Ovary (tissue), 9 donors: Measurements from ENCODE around the gene ZNF41. TPM values are rescaled to one million over a fixed set of nuclear protein-coding genes. Genes with fewer than 3 reads are reported as not detected.

ENCODE experiments used
- DNase-seq, 5 donors: peaks; one replicate each; pipeline ENCODE4 v3.0.0-alpha.2; 2019 to 2020
- H3K27ac ChIP-seq, 2 donors: fragments of 200-600 bp; one replicate each; pipeline versions ENCODE4 v1.5.1 to v1.8.0; 2019 to 2022
- H3K27me3 ChIP-seq: fragments of 200-600 bp; one replicate; pipeline ENCODE4 v1.8.0; 2022
- H3K36me3 ChIP-seq: fragments of 200-600 bp; sonication (generic); one replicate; pipeline ENCODE4 v1.5.1; 2019
- H3K4me1 ChIP-seq: one replicate; pipeline ENCODE4 v1.8.1; 2013; ENCODE audit warnings: mild to moderate bottlenecking, moderate library complexity; ENCODE audit not compliant: insufficient read depth
- H3K4me3 ChIP-seq: fragments of 200-600 bp; sonication (generic); one replicate; pipeline ENCODE4 v1.5.1; 2017
- H3K9me3 ChIP-seq, 2 donors: fragments of 200-600 bp in 1 of 2; sonication (generic) in 1 of 2; one replicate each; pipeline versions ENCODE4 v1.5.1 to v1.8.1; 2013 to 2019; ENCODE audit warnings: mild to moderate bottlenecking in 1 of 2, moderate library complexity in 1 of 2
- EP300 ChIP-seq: sonication (generic); formaldehyde crosslinking; IDR thresholded peaks from one replicate; pipeline ENCODE4 v1.6.1; 2017; ENCODE audit warnings: antibody characterized with exemption
- POLR2A ChIP-seq: fragments of 450-650 bp; IDR thresholded peaks from one replicate; pipeline ENCODE4 v1.6.1; 2017; ENCODE audit warnings: antibody characterized with exemption, mild to moderate bottlenecking, moderate library complexity
- WGBS, 3 donors: extraction: QIAGEN DNeasy Blood & Tissue Kit in 1 of 3; methylation state at CpG; one replicate each; pipeline versions ENCODE4 v1.1.5 to v1.1.7; 2013 to 2017; 5-methylcytosine and 5-hydroxymethylcytosine counted together
- intact Hi-C, 4 donors: fragments of 100-400 bp; cut with DNase I; formaldehyde crosslinking; loops; one replicate each; pipeline versions ENCODE4 v1.11.0 to v1.15.1; 2022 to 2023
- polyA plus RNA-seq, 2 donors: library from polyadenylated mRNA; stranded (reverse); fragments of 200-250 nt in 1 of 2; fragments of 350-450 nt in 1 of 2; fragmentation: Illumina TruSeq in 1 of 2; extraction: RNeasy Lipid Tissue Mini Kit (QIAGEN cat#74804) in 1 of 2; gene quantifications; one replicate each; pipeline ENCODE4 v1.2.3, GENCODE V29; 2013 to 2014
- total RNA-seq, 7 donors: library from RNA; depleted of rRNA in 2 of 7; stranded (reverse); fragments of >200 nt in 2 of 7; fragmentation: NEBNext Ultra II Directional in 3 of 7; extraction: Animal tissue kit (Norgen Biotek cat#: 25700) in 3 of 7; gene quantifications; one replicate each; pipeline versions ENCODE4 v1.1.0 to v1.2.4, GENCODE V29; 2016 to 2023
- TF ChIP-seq, protein P1 (sequence below), 3 donors: fragments of 450-650 bp in 2 of 3; fragments of 200-600 bp in 1 of 3; IDR thresholded peaks; one replicate each; pipeline versions ENCODE4 v1.5.1 to v1.8.0; 2016 to 2022; ENCODE audit warnings: antibody characterized with exemption in 3 of 3, mild to moderate bottlenecking in 1 of 3
- donor health status: DM: no; HTN: no; CAD: no; lungs with moderate emphysema.
- donor health status: DM: no; HTN: no; CAD: no.
- donor health status: Bipolar disorder and iron deficiency.
- donor health status: DM: yes; HTN: yes; CAD: no.
- donor health status: DM: no; HTN: no; CAD: no.
- donor health status: DM: yes; HTN: yes; CAD: no.

ZNF41 gene
- total and polyA plus RNA-seq, 9 donors, result 2.9 to 11.3 (median 7.8) TPM

DNA sequence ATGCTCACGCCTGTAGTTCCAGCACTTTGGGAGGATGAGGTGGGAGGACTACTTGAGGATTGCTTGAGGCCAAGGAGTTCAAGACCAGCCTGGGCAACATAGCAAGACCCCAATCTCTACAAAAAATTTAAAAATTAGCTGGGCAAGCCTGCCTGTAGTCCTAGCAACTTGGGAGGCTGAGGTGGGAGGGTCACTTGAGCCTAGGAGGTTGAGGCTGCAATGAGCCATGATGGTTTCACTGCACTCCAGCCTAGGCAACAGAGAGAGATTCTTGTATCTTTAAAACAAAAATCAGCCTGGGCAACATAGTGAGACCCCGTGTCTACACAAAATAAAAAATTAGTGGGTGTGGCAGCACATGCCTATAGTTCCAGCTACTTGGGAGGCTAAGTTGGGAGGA lies 1.9 kb downstream of the ZNF41 start:
- H3K36me3 ChIP-seq, result no peaks in the 10 kb centered on the region
- TF ChIP-seq POLR2A (no peak), EP300 (no peak)
- TF ChIP-seq, protein P1, sequence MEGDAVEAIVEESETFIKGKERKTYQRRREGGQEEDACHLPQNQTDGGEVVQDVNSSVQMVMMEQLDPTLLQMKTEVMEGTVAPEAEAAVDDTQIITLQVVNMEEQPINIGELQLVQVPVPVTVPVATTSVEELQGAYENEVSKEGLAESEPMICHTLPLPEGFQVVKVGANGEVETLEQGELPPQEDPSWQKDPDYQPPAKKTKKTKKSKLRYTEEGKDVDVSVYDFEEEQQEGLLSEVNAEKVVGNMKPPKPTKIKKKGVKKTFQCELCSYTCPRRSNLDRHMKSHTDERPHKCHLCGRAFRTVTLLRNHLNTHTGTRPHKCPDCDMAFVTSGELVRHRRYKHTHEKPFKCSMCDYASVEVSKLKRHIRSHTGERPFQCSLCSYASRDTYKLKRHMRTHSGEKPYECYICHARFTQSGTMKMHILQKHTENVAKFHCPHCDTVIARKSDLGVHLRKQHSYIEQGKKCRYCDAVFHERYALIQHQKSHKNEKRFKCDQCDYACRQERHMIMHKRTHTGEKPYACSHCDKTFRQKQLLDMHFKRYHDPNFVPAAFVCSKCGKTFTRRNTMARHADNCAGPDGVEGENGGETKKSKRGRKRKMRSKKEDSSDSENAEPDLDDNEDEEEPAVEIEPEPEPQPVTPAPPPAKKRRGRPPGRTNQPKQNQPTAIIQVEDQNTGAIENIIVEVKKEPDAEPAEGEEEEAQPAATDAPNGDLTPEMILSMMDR (IDR thresholded peaks at IDR 0.05), result no peak
- intact Hi-C loops, result no loop called here

DNA sequence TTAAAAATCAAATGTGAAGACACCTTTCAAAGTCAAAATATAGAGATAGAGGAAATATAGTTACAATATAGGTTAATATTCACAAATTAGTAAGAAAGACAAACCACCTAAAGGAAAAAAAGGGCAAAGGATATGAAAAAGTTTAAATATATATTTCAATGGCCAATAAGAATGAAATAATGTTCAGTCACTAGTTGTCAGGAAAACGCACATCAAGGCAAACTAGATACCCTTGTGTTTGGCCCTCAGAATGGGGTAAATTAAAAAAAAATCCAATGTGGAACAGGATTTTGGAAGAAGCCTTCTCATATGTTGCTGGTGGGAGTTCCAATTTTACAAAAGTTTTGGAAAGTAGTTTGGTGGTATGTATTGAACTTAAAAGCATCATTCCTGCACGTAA lies 2.4 kb downstream of the ZNF41 start:
- H3K4me1 ChIP-seq, result peaks cover 1% of the 10 kb centered on the region
- no peaks in the 10 kb centered on the region for H3K36me3 ChIP-seq
- no peak for TF ChIP-seq POLR2A
- no peak for TF ChIP-seq EP300
- TF ChIP-seq, protein P1 (IDR thresholded peaks at IDR 0.05), result no peak
- H3K27ac ChIP-seq, result no peak overlapping the region
- intact Hi-C loops, result no loop called here
- no peaks in the 10 kb centered on the region for H3K27me3 ChIP-seq
- H3K9me3 ChIP-seq, result no peaks in the 10 kb centered on the region
- no peak overlapping the region for H3K4me3 ChIP-seq
- no peak for DNase-seq
- 24 to 44% (median 25%) methylated on average over 2 of the region's 2 CpGs for WGBS, 3 donors

More for the DNA sequence above, 1.9 kb downstream of the ZNF41 start:
- no peak overlapping the region for H3K27ac ChIP-seq
- no peak for DNase-seq
- H3K9me3 ChIP-seq, result no peaks in the 10 kb centered on the region
- peaks cover 1% of the 10 kb centered on the region for H3K4me1 ChIP-seq
- no peak overlapping the region for H3K4me3 ChIP-seq
- 70 to 87% (median 82%) methylated on average over 2 of the region's 2 CpGs for WGBS, 3 donors
- H3K27me3 ChIP-seq, result no peaks in the 10 kb centered on the region

DNA sequence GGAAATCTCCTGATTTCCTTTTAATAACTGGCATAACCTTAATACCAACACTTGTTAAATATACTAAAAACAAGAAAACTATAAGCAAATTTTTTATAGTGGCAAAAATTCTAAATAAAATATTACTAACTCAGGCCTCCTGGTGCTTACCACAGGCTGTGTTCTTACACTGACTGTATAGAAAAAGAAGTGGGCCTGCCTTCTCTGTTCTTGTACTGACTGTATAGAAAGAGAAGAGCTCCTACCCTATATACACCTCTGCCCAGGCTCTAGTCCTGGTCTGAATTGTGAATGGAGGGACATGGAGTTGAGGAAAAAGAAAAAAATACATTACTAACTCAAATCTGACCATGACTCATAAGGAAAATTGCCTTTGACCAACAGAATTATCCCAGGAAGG lies 7.5 kb downstream of the ZNF41 start:
- TF ChIP-seq, protein P1 (IDR thresholded peaks at IDR 0.05), result no peak
- TF ChIP-seq EP300 (no peak), POLR2A (no peak)
- Histone ChIP-seq H3K4me1 (no peaks in the 10 kb centered on the region), H3K4me3 (no peak overlapping the region), H3K36me3 (no peaks in the 10 kb centered on the region), H3K27ac (no peak overlapping the region), H3K27me3 (no peaks in the 10 kb centered on the region), H3K9me3 (no peaks in the 10 kb centered on the region)
- intact Hi-C loops, result no loop called here
- no peak for DNase-seq

DNA sequence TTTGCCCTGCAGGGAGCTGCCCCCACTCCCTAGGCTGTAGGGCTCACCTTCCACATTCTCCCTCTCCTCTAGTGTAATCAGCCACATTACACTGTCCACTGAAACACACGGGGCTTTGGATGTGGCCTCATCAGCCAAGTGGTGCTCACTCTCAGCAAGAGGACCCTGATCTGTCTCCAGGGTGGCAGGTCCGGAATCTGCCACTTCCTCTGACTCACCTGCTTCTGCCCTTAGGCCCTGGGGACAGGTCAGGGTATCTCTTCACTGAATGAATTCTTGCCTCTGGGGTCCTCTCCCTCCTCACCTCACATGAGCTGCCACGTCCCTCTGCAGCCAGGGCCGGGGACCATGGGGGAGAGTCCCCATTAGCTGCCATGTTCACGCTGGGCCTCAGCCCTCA lies 15.9 kb downstream of the ZNF41 start:
- no peak overlapping the region for H3K27ac ChIP-seq
- H3K4me3 ChIP-seq, result no peak overlapping the region
- H3K27me3 ChIP-seq, result no peaks in the 10 kb centered on the region
- no peaks in the 10 kb centered on the region for H3K36me3 ChIP-seq
- intact Hi-C loops, result no loop called here
- TF ChIP-seq POLR2A (no peak), EP300 (no peak)
- TF ChIP-seq, protein P1 (IDR thresholded peaks at IDR 0.05), result no peak
- no peaks in the 10 kb centered on the region for H3K4me1 ChIP-seq
- 74 to 82% (median 74%) methylated on average over 4 to 5 of the region's 5 CpGs for WGBS, 3 donors
- DNase-seq, result no peak
- no peaks in the 10 kb centered on the region for H3K9me3 ChIP-seq

DNA sequence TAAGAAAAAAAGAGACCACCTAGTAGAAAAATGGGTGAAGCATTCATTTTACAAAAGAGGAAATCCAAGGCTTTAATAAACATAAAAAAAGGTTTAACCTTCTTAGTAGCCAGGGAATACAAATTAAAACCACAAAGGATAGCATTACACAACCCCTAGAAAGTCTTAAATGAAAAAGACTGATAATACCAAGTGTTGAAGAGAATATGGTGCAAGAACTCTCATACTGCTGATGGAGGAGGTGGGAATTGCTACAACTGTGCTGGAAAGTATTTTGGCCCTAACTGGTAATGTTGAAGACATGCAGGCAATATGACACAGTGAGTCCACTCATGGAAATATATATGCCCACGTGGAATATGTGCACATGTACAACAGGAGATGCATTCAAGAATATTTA lies 22.5 kb downstream of the ZNF41 start:
- Histone ChIP-seq H3K27me3 (no peaks in the 10 kb centered on the region), H3K27ac (no peak overlapping the region), H3K4me1 (no peaks in the 10 kb centered on the region), H3K9me3 (no peaks in the 10 kb centered on the region), H3K4me3 (no peak overlapping the region), H3K36me3 (no peaks in the 10 kb centered on the region)
- intact Hi-C loops, result no loop called here
- TF ChIP-seq POLR2A (no peak), EP300 (no peak)
- TF ChIP-seq, protein P1 (IDR thresholded peaks at IDR 0.05), result no peak
- 50 to 61% (median 56%) methylated on average over 1 of the region's 1 CpG for WGBS, 3 donors
- DNase-seq, result no peak
